ENCODE results near the gene DPM3. TPM values are rescaled to one million over a fixed set of nuclear protein-coding genes. Genes with fewer than 3 reads are reported as not detected.

Gene DPM3
- total and polyA plus RNA-seq, 2 of the 4 experiments (the other 2 are of a cell fraction): 29.0 to 129 TPM

DNA sequence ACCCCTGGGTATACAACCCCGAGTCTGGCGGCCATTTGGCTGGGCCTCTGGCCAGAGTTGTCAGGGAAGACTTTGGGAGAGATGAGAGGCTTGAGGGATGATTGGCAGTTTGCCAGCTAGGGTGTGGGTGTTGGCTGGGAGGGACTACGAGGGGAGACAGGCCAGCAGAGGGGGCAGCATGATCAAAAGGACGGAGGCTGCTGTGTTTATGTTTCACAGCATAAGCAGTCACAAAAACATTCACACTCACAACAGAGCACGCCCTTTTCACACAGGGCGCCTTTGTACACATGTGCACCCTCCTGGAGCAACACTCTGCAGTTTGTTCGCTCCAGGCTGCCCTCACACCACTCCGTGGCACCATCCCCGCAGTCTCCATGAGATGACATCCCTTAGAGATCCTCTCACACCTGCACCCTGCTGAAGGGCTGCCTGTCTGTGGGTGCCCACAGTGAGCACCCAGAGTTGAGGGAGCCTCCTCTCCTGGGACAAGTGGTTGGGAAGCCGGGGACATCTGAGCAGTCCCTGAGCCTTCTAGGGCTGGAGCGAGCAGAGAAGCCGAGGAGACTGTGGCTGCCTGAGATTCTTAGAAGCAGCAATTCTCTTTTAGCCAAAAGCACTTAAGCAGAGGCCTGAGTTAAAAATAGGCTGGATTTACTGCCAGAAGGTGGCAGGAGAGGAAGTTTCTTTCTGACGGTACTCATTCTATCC lies 46.3 kb downstream of the DPM3 start:
- no peak overlapping the region for H3K4ac ChIP-seq (ENCODE audit: low read depth, low read length)
- H2AK5ac ChIP-seq (ENCODE audit: low read depth, low read length): no peak overlapping the region
- peak overlapping the region; percentile 8; the same call in 1 of the 2 replicates for H3K4me2 ChIP-seq (ENCODE audit: low read depth, low read length)
- intact Hi-C loops (cut with micrococcal nuclease): loop anchor here (5.0 kb wide), 1 partner anchor 33 kb away; the partner anchor contains the start of gene EFNA1
- no peak overlapping the region for H2BK5ac ChIP-seq (ENCODE audit: low read depth, low read length, poor library complexity, severe bottlenecking)
- ATAC-seq (ENCODE audit: low read depth) (peak; percentile 50), DNase-seq (peak; percentile 45)
- no peaks in the 10 kb centered on the region for H4K20me1 ChIP-seq (ENCODE audit: insufficient read depth, low read length)
- H2AFZ ChIP-seq (replicated peaks; ENCODE audit: low read length, poor library complexity): peak overlapping the region; percentile 79
- no peak overlapping the region for H3K9ac ChIP-seq (ENCODE audit: low read depth, low read length)
- H4K5ac ChIP-seq (ENCODE audit: low read depth, low read length): no peak overlapping the region
- H2AK9ac ChIP-seq (replicated peaks; ENCODE audit: low read depth, low read length, poor library complexity): no peak overlapping the region
- peaks cover 3% of the 10 kb centered on the region; the same call in 1 of the 2 replicates for H3K9me1 ChIP-seq (ENCODE audit: insufficient read depth, low read length)
- no peaks in the 10 kb centered on the region for H3K36me3 ChIP-seq (ENCODE audit: control insufficient read depth, insufficient read depth, low read length)
- no peak overlapping the region for H4K91ac ChIP-seq (ENCODE audit: insufficient read depth, low read depth, low read length)
- no peak overlapping the region for H4K8ac ChIP-seq (ENCODE audit: low read depth in 2 of 2, low read length in 2 of 2)
- H3K27me3 ChIP-seq (ENCODE audit: control insufficient read depth, insufficient read depth, low read length): peaks cover 20% of the 10 kb centered on the region
- H3K4me1 ChIP-seq (ENCODE audit: control insufficient read depth, insufficient read depth, low read length): peaks cover 4% of the 10 kb centered on the region; the same call in 1 of the 2 replicates
- H2BK20ac ChIP-seq (ENCODE audit: low read depth, low read length): no peak overlapping the region
- peaks cover 2% of the 10 kb centered on the region for H3K9me3 ChIP-seq (ENCODE audit: control insufficient read depth, insufficient read depth, low read length)
- dilution Hi-C loops (cut with HindIII; ENCODE audit: low sequenced_read_pairs, unreplicated experiment): no loop called here
- H3K4me3 ChIP-seq (ENCODE audit: insufficient read depth, low read depth, low read length): no peak overlapping the region
- no peak overlapping the region; the same call in 1 of the 2 replicates for H3K23ac ChIP-seq (ENCODE audit: low read depth, low read length)
- no peak overlapping the region for H3K56ac ChIP-seq (ENCODE audit: extremely low read depth, insufficient read depth, low read length)
- no peaks in the 10 kb centered on the region for H3K79me1 ChIP-seq (ENCODE audit: low read depth in 1 of 2, low read length in 2 of 2)
- no TSS peak for BruUV-seq (replicated peaks)
- in situ Hi-C loops (cut with MboI; ENCODE audit: low sequenced_read_pairs): loop anchor here (5.0 kb wide), 1 partner anchor 73 kb away; no protein-coding TSS in a partner anchor
- no peak overlapping the region for H2BK120ac ChIP-seq (ENCODE audit: low read depth, low read length)
- TF ChIP-seq, protein P1, sequence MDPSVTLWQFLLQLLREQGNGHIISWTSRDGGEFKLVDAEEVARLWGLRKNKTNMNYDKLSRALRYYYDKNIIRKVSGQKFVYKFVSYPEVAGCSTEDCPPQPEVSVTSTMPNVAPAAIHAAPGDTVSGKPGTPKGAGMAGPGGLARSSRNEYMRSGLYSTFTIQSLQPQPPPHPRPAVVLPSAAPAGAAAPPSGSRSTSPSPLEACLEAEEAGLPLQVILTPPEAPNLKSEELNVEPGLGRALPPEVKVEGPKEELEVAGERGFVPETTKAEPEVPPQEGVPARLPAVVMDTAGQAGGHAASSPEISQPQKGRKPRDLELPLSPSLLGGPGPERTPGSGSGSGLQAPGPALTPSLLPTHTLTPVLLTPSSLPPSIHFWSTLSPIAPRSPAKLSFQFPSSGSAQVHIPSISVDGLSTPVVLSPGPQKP (IDR thresholded peaks at IDR 0.05; ENCODE audit: borderline replicate concordance, low read depth, low read length): no peak
- TF ChIP-seq RAD21 (IDR thresholded peaks at IDR 0.05; ENCODE audit: low read length) (peak; percentile 43), SMC3 (IDR thresholded peaks at IDR 0.05; ENCODE audit: low read depth, low read length) (peak; percentile 63)
- TF ChIP-seq, protein P2, sequence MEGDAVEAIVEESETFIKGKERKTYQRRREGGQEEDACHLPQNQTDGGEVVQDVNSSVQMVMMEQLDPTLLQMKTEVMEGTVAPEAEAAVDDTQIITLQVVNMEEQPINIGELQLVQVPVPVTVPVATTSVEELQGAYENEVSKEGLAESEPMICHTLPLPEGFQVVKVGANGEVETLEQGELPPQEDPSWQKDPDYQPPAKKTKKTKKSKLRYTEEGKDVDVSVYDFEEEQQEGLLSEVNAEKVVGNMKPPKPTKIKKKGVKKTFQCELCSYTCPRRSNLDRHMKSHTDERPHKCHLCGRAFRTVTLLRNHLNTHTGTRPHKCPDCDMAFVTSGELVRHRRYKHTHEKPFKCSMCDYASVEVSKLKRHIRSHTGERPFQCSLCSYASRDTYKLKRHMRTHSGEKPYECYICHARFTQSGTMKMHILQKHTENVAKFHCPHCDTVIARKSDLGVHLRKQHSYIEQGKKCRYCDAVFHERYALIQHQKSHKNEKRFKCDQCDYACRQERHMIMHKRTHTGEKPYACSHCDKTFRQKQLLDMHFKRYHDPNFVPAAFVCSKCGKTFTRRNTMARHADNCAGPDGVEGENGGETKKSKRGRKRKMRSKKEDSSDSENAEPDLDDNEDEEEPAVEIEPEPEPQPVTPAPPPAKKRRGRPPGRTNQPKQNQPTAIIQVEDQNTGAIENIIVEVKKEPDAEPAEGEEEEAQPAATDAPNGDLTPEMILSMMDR (conservative IDR thresholded peaks at IDR 0.05; ENCODE audit: low read depth, low read length): peak; percentile 54
- no peak overlapping the region for H3K18ac ChIP-seq (ENCODE audit: low read depth, low read length)
- H2BK15ac ChIP-seq (ENCODE audit: low read depth, low read length): no peak overlapping the region
- POLR2A ChIA-PET (ENCODE audit: unreplicated experiment): no interaction called here
- CTCF ChIA-PET: no interaction called here
- WGBS, 2 experiments (ENCODE audit: extremely low coverage in 2 of 2, insufficient read length in 1 of 2): 7% methylated on average over 3 of the region's 13 CpGs; no CpG with 5 or more reads in 1 of the 2 experiments
- no peak overlapping the region for H3K27ac ChIP-seq (ENCODE audit: insufficient read depth, low read length)
- no peak overlapping the region for H3K14ac ChIP-seq (replicated peaks; ENCODE audit: low read depth, low read length)
